ENCODE measurements around the gene DHODH.

Gene DHODH

GRCh38 chr16:72013888-72014581, 5.5 kb downstream of the DHODH start:
- no peak for DNase-seq

GRCh38 chr16:72014675-72015074, 6.1 kb downstream of the DHODH start:
- no peak for DNase-seq

GRCh38 chr16:72015124-72015523, 6.6 kb downstream of the DHODH start:
- no peak for DNase-seq

- no peak for DNase-seq
Observed at GRCh38 chr16:72018470-72018869, 9.9 kb downstream of the DHODH start.

- peak; percentile 75 for DNase-seq
Observed at GRCh38 chr16:72021043-72021442, 12.5 kb downstream of the DHODH start.

GRCh38 chr16:72022127-72022526, 13.6 kb downstream of the DHODH start:
- no peak for DNase-seq

- DNase-seq = peak; percentile 35
Observed at GRCh38 chr16:72023962-72024361, 15.4 kb downstream of the DHODH start.

GRCh38 chr16:72024862-72025382, 16.4 kb downstream of the DHODH start:
- DNase-seq = no peak

GRCh38 chr16:72025404-72026114, 17.0 kb downstream of the DHODH start:
- no peak for DNase-seq

GRCh38 chr16:72027669-72028378, 19.3 kb downstream of the DHODH start:
- DNase-seq = no peak

GRCh38 chr16:72029567-72030271, 21.2 kb downstream of the DHODH start:
- DNase-seq = peak; percentile 36

GRCh38 chr16:72033437-72033836, 24.9 kb downstream of the DHODH start:
- peak; percentile 12 for DNase-seq

- DNase-seq = peak; percentile 41
Observed at GRCh38 chr16:72036098-72036497, 27.6 kb downstream of the DHODH start.

GRCh38 chr16:72042157-72042660, 33.7 kb downstream of the DHODH start:
- DNase-seq = peak; percentile 31

- DNase-seq = peak; percentile 18
Observed at GRCh38 chr16:72043058-72043457, 34.5 kb downstream of the DHODH start.

GRCh38 chr16:72043539-72043938, 35.0 kb downstream of the DHODH start:
- DNase-seq = no peak

GRCh38 chr16:72044296-72044695, 35.8 kb downstream of the DHODH start:
- peak; percentile 29 for DNase-seq

GRCh38 chr16:72044825-72045359, 36.3 kb downstream of the DHODH start:
- peak; percentile 18 for DNase-seq

GRCh38 chr16:72049110-72049509, 40.6 kb downstream of the DHODH start:
- peak; percentile 1 for DNase-seq

GRCh38 chr16:72050769-72051464, 42.4 kb downstream of the DHODH start:
- DNase-seq = no peak

- DNase-seq = no peak
Observed at GRCh38 chr16:72051818-72052217, 43.3 kb downstream of the DHODH start.
